Mononuclear cell (primary cell): Measurements from ENCODE around the gene SPATA46. TPM values are rescaled to one million over a fixed set of nuclear protein-coding genes. Genes with fewer than 3 reads are reported as not detected.

Experiments used
- H3K27me3 ChIP-seq: 2 replicates; pipeline ENCODE4 v1.6.0; 2011; ENCODE audit warnings: low read length, control low read depth; ENCODE audit not compliant: insufficient read depth
- H3K4me1 ChIP-seq: 2 replicates; pipeline ENCODE4 v1.5.1; 2011; ENCODE audit warnings: mild to moderate bottlenecking, low read length, control low read depth; ENCODE audit not compliant: insufficient read depth
- H3K4me3 ChIP-seq: 2 replicates; pipeline ENCODE4 v1.5.1; 2011; ENCODE audit warnings: mild to moderate bottlenecking, low read length, moderate library complexity
- H3K9me3 ChIP-seq: 2 replicates; pipeline ENCODE4 v1.5.1; 2011; ENCODE audit warnings: low read depth, mild to moderate bottlenecking, control low read depth, low read length
- total RNA-seq: library from RNA; depleted of rRNA; stranded (reverse); fragments of >200 nt; gene quantifications from one replicate; pipeline ENCODE4 v1.2.3, GENCODE V29; 2012

SPATA46 gene
- total RNA-seq, 1 donor = not detected

GRCh38 chr1:162333991-162334390 lies 42.7 kb downstream of the SPATA46 start:
- Histone ChIP-seq H3K27me3 (no peaks in the 10 kb centered on the region), H3K4me3 (no peak overlapping the region), H3K4me1 (peaks cover 33% of the 10 kb centered on the region), H3K9me3 (no peaks in the 10 kb centered on the region)

DNA sequence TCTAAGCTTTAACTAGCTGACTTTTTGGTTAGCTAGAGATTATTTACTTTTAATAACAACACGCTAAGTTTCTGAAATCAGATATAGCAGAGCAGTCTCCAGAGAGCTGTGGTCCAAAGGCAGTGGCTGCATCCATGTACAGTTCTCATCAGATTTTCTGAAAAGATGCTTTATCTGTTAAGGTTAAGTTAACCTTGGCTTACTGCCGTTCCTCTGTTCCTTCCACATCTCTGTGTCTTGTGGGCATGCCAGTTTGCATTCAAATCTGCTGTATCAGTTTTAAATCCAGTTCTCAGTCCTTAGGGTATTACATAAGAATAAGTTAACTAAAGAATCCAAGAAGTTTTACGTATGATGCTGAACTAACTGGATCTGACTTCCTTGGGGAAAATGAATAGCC lies 46.8 kb downstream of the SPATA46 start:
- Histone ChIP-seq H3K27me3 (no peaks in the 10 kb centered on the region), H3K9me3 (no peaks in the 10 kb centered on the region), H3K4me3 (no peak overlapping the region), H3K4me1 (peaks cover 43% of the 10 kb centered on the region)

- Histone ChIP-seq H3K4me1 (peaks cover 43% of the 10 kb centered on the region), H3K4me3 (no peak overlapping the region)
Observed at GRCh38 chr1:162328512-162328911, 48.1 kb downstream of the SPATA46 start.

GRCh38 chr1:162327788-162328165 lies 48.9 kb downstream of the SPATA46 start:
- no peaks in the 10 kb centered on the region for H3K9me3 ChIP-seq
- no peaks in the 10 kb centered on the region for H3K27me3 ChIP-seq
- no peak overlapping the region for H3K4me3 ChIP-seq
- peaks cover 43% of the 10 kb centered on the region for H3K4me1 ChIP-seq

More at GRCh38 chr1:162328512-162328911, 48.1 kb downstream of the SPATA46 start:
- Histone ChIP-seq H3K27me3 (no peaks in the 10 kb centered on the region), H3K9me3 (no peaks in the 10 kb centered on the region)

- H3K9me3 ChIP-seq = no peaks in the 10 kb centered on the region
- peaks cover 43% of the 10 kb centered on the region for H3K4me1 ChIP-seq
- no peaks in the 10 kb centered on the region for H3K27me3 ChIP-seq
- H3K4me3 ChIP-seq = no peak overlapping the region
Observed at GRCh38 chr1:162327144-162327787, 49.4 kb downstream of the SPATA46 start.

- no peaks in the 10 kb centered on the region for H3K27me3 ChIP-seq
- peaks cover 43% of the 10 kb centered on the region for H3K4me1 ChIP-seq
- no peaks in the 10 kb centered on the region for H3K9me3 ChIP-seq
- no peak overlapping the region for H3K4me3 ChIP-seq
Observed at GRCh38 chr1:162326559-162326958, 50.1 kb downstream of the SPATA46 start.

- Histone ChIP-seq H3K4me1 (peaks cover 37% of the 10 kb centered on the region), H3K27me3 (no peaks in the 10 kb centered on the region), H3K9me3 (no peaks in the 10 kb centered on the region), H3K4me3 (no peak overlapping the region)
Observed at GRCh38 chr1:162324396-162324795, 52.3 kb downstream of the SPATA46 start.

Other genes with a start within 250 kb of the SPATA46 start
- not detected for gene C1orf226, start 4.9 kb upstream of the SPATA46 start, total RNA-seq
- gene SH2D1B, start 35.3 kb upstream of the SPATA46 start, total RNA-seq = 14.0 TPM
- gene UHMK1, start 121.0 kb upstream of the SPATA46 start, total RNA-seq = 93.1 TPM
- gene UAP1, start 184.9 kb upstream of the SPATA46 start, total RNA-seq = 40.2 TPM